Measurements from ENCODE around the gene ATF6.
"Not testable (repeated sequence)": the region's sequence is repeated elsewhere in the genome, so short reads cannot be mapped to it uniquely, and the experiment has no call there.

ATF6 gene

GRCh38 chr1:161736335-161736969 lies 29.7 kb upstream of the ATF6 start:
- no peak for DNase-seq

- DNase-seq, result no peak
These were observed 28.5 kb upstream of the ATF6 start for GRCh38 chr1:161737625-161738024.

- peak; percentile 45 for DNase-seq
These were observed 27.4 kb upstream of the ATF6 start for GRCh38 chr1:161738627-161739287.

- no peak for DNase-seq
These were observed 26.1 kb upstream of the ATF6 start for GRCh38 chr1:161739865-161740566.

- no peak for DNase-seq
These were observed 25.2 kb upstream of the ATF6 start for GRCh38 chr1:161740921-161741320.

- DNase-seq, result no peak
These were observed 22.9 kb upstream of the ATF6 start for GRCh38 chr1:161743231-161743630.

GRCh38 chr1:161747801-161748200 lies 18.3 kb upstream of the ATF6 start:
- no peak for DNase-seq

- peak; percentile 83 for DNase-seq
These were observed 16.4 kb upstream of the ATF6 start, which contains the start of gene DUSP12 for GRCh38 chr1:161749509-161750407. Gene DUSP12 (plus strand): TSS chr1:161749786. CDS start chr1:161749802, 16 bp downstream.

- peak; percentile 52 for DNase-seq
These were observed 2.5 kb upstream of the ATF6 start for GRCh38 chr1:161763522-161764098.

GRCh38 chr1:161768461-161768860 lies 2.3 kb downstream of the ATF6 start:
- DNase-seq, result no peak

GRCh38 chr1:161768986-161769672 lies 3.0 kb downstream of the ATF6 start:
- DNase-seq, result no peak

GRCh38 chr1:161769673-161770045 lies 3.5 kb downstream of the ATF6 start:
- DNase-seq, result not testable (repeated sequence)

GRCh38 chr1:161770250-161770649 lies 4.1 kb downstream of the ATF6 start:
- DNase-seq, result no peak

- no peak for DNase-seq
These were observed 5.0 kb downstream of the ATF6 start for GRCh38 chr1:161771161-161771560.

- no peak for DNase-seq
These were observed 5.9 kb downstream of the ATF6 start for GRCh38 chr1:161771973-161772372.

GRCh38 chr1:161772397-161772796 lies 6.3 kb downstream of the ATF6 start:
- DNase-seq, result no peak

GRCh38 chr1:161773791-161774190 lies 7.7 kb downstream of the ATF6 start:
- no peak for DNase-seq

GRCh38 chr1:161777261-161777660 lies 11.1 kb downstream of the ATF6 start:
- DNase-seq, result no peak

GRCh38 chr1:161778522-161778921 lies 12.4 kb downstream of the ATF6 start:
- no peak for DNase-seq

GRCh38 chr1:161779393-161779792 lies 13.3 kb downstream of the ATF6 start:
- no peak for DNase-seq

GRCh38 chr1:161781995-161782394 lies 15.9 kb downstream of the ATF6 start:
- DNase-seq, result no peak

- no peak for DNase-seq
These were observed 16.8 kb downstream of the ATF6 start for GRCh38 chr1:161782886-161783285.

All from central memory CD4-positive, alpha-beta T cell (primary cell).